GM21367 (cell line): Measurements from ENCODE around the gene PPM1H.

Source experiments
- ATAC-seq: cut with Tn5 transposase; IDR thresholded peaks from one replicate; pipeline ENCODE4 v1.9.1; 2021; ENCODE audit not compliant: unreplicated experiment

Gene PPM1H

GRCh38 chr12:62717643-62718042 lies 217.3 kb downstream of the PPM1H start:
- ATAC-seq = no peak

DNA sequence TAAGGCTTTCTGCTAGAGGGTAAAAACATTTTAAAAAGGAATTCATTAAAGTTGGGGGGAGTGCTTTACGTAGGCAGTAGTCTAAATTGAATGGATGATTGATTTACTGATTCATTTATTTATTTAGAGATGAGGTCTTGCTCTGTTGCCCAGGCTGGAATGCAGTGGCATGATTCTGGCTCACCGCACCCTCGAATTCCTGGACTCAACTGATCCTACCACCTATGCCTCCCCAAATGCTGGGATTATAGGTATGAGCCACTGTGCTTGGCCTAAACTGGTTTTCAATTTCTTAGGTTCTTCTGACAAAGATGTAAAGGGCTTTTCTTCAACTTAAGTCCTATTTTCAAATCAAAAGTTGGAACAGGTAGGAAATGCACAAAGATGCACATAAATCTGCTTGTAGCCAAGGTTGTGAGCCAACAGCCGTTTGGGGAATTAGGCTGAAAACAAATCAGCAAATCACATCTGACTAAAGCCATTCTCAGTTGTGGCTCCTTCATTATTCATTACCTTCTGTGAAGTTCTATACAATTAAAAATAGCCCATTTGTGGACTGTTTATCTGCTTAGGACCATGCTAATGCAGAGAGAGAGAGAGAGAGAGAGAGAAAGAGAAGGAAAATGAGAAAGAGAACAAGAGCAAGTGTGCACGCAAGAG lies 218.0 kb downstream of the PPM1H start:
- no peak for ATAC-seq

DNA sequence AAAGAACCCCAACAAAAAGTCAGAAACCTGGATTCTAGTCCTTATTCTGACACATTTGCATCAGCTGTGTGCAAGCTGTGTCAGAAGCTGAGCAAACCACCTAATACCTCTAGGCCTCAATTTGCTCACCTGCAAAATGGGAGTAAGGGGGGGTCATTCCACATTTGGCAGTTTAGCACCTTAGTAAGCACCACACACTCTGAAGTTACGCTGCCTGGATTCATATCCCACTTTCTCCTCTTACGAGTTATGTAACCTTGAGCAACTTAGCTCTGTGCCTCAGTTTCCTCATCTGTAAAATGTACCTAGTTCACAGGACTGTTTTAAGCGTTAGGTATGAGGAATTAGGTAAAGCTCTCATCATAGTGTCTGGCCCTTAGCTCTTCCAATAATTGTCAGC lies 218.9 kb downstream of the PPM1H start:
- ATAC-seq = no peak

DNA sequence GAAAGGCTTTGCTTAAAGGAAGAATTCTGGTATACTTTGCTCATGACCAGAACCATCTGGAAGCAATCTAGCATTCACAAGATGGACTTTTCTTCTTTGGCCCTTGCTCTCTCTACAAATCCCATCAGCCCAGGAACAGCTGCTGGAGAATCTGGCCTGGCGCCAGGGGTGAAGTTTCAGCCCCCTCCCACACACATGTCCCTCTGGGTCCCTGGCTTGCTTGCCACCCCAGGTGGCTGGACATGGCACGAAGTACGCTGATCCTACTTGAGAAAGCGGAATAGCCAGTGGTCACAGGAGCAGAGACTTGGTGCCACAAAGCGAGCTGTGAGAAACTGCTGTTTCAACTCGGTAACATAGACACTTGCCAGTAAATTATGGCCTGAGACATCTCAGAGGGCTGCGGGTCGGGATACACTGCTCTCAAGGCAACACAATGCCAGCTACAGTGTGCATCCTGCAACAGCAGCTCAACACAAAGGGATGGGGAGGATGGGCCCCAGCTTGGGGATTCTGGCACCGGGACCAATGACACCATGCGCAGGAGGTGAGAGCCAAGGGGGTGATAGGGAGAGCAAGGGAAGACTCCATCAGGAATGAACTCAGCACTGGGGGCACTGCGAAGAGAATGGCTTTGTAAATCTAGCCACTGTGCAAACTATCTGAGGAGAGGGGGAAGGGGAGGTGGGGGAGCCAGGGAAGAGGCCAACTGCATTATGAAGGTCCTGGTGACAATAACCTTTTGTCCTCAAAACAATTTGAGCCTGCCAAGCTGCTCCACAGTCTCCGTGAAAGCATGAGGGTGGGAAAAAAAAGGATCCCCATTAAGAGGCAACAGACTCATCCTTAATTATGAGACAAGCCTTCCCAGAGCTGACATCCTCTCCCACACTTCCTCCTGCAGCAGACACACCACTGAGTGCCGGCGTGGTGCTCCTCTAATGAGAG lies 219.9 kb downstream of the PPM1H start:
- ATAC-seq = no peak

DNA sequence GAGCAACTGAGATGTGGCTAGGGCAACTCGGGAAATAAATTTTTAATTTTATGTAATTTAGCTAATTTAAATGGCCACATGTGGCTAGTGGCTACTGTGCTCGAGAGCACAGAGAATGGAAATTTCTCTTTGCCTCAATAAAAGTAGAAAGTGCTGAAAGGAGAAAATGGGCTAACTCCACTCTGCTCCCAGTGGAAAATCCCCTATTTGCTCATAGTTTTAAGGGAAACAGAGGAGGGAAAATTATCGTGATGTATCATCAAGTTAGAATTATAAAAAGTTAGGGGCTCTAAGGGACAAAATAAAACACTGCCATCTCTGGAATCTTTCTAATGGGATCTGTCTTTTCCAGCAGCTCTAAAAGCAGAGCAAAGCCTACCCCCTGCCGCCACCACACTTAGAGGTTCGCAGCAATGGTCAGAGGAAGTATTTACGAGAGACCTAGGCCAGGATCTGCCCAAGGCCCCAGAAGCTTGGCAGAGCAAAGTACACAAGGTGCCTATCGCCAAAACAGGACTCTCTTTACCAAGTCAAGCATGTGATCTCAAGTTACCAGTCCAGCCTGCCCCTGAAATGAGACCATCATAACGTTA lies 220.7 kb downstream of the PPM1H start:
- no peak for ATAC-seq

DNA sequence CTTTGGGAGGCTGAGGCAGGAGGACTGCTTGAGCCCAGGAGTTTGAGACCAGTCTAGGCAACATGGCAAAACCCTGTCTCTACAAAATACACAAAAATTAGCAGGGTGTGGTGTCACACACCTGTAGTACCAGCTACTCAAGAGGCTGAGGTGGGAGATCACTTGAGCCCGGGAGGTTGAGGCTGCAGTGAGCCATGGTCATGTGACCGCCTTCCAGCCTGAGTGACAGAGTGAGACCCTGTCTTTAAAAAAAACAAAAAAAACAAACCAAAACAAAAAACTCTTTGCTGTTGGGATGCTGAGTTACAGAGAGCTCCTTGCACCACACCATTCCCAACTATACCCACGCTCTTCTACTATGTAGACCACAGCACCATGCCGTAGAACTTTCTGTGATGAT lies 221.2 kb downstream of the PPM1H start:
- ATAC-seq = no peak

DNA sequence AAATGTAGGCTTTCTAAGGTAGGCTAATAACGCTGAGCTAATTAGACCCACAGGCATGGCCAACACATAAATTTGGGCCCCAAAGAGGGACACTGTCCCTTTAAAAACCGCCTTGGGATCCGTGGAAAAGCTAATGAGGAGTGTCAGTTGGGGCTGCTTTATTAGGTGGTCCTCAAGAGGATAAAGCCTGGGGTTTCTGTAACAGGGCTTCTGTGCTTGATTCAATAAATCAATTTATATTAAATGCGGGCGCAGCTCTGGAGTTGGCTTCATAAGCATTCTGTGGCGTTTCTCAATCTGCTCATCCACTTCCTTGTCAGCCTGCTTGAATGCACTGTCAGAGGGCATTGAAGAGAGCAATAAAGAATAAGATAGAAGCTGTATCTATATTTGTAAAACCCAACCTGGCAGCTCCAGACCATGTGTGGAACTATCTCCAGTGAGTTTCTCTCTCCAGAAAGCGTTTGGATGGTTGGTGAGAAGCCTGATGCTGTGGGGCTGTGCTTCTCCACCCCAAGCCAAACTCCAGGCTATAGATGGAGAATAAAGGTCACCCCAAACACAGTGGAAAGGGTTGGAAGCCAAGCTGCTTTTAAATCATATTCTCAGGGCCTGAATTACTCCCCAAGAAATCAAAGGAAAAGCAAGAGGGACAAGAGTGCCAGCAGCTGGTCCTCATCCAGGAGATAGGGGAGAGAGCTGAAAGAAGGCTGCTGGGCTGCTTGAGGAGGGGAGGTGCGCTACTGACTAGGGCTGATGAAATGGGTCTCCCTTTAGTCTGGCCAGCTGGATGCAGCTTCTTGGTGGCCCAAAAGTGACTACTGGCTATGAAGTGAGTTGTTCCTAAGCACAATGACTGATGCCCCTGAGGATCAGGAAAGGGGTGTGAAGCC lies 222.0 kb downstream of the PPM1H start:
- no peak for ATAC-seq

DNA sequence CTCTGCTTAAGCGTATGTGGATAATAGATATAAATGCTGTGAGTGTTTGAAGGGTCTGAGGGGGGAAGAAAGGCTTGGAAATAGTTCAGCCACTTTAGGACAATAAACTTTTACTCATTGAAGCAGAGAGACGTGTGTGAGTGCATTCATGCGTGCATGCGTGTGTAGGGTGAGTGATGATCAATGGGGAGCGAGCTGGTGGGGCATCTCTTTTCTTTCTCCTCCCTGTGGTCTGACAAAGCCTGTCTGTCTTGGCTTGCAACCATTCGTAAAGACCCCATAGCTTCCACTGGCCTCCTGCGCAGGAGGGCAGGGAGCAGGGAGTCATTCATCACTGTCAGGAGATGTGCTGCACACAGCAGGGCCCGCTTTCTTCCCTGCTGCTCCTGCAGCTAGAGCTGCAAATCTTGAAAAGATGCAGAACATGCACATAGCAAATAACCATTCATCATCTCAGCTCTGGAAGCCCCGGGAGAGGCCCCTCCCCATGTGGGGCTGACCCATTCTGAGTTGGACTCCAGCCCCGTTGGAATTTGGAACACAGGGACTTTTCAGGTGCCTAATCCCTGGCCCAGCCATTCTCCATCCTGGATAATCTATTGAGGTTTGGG lies 223.2 kb downstream of the PPM1H start:
- no peak for ATAC-seq

- no peak for ATAC-seq
Observed at GRCh38 chr12:62709311-62709710, 225.6 kb downstream of the PPM1H start.

GRCh38 chr12:62707939-62708338 lies 227.0 kb downstream of the PPM1H start:
- ATAC-seq = no peak

- no peak for ATAC-seq
Observed at GRCh38 chr12:62705846-62706245, 229.1 kb downstream of the PPM1H start.

- no peak for ATAC-seq
Observed at GRCh38 chr12:62703011-62703380, 232.0 kb downstream of the PPM1H start.

DNA sequence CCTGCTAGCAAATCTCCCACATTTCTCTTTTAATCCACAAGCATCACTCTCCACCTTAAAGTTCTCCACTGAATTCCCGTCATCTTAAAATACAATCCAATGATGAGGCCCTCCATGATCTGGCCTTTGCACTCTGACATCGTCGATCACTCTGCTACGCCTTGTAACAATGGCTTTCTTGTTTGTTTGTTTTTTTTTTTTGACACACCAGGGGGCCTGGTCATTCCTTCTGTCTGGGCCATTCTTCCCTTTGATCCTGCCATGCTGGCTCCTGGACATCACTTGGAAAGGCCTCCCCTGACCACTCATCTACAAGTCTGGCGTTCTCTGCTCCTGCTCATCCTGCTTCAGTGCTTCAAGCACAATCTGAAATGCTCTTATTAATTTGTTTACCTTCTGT lies 233.5 kb downstream of the PPM1H start:
- no peak for ATAC-seq

DNA sequence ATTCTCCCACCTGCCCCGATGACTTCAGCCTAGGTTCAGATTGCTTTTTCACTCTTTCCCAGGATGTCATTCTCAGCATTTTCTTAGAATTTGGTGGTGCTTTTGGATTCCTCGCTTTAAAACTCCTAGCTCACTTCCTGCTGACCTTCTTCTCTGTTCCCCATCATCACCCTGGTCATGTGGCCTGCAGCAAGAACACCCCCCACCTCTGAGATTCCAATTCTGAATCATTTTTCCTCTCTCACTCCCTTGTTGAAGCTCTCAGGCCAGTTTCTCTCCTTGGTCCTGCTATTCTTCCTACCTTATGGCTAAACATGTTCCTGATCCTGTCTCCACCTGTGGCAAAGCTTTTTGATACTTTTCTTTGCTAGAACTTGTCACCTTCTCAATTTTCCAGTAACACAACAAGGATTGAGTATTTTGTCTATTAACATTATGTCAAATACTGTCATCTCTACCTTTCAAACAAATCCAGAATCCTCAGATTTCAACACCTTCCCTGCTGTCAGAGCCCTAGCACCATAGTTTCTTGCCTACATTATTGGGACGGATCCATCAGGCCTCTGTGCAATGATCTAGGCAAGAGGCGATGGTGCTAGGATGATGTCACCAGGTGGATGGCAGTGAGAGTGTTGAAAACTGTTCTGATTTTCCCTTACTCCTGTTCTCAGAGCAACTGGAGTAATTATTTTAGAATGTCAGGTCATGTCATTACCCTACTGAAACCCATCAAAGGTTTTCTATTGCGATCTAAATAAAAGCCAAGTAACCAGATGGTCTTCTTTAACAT lies 234.7 kb downstream of the PPM1H start:
- ATAC-seq = no peak

GRCh38 chr12:62698701-62699101 lies 236.2 kb downstream of the PPM1H start:
- ATAC-seq = no peak

GRCh38 chr12:62697893-62698292 lies 237.1 kb downstream of the PPM1H start:
- no peak for ATAC-seq

GRCh38 chr12:62695696-62696095 lies 239.3 kb downstream of the PPM1H start:
- ATAC-seq = no peak

DNA sequence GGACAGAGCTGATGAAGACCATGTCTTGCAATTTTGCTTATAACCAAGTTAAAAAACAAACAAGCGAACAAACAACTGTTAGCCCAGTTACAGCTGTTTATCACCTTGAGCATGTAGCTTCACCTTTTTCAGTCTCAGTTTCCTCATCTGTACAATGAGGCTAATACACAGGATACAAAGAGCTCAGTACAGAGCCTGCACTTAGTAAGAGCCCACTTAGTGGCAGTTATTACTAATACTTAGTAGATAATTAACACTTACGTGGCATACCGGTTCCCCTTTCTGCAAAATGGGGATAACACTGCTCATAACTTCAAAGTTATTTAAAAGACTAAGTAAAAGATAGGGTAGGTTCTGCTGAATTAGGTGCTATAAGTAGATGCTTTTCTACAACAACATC lies 240.3 kb downstream of the PPM1H start:
- no peak for ATAC-seq

GRCh38 chr12:62694116-62694515 lies 240.8 kb downstream of the PPM1H start:
- no peak for ATAC-seq
